ENCODE data around the gene SYNE4. TPM values are rescaled to one million over a fixed set of nuclear protein-coding genes. Genes with fewer than 3 reads are reported as not detected.

Gene SYNE4
- polyA plus RNA-seq, 1 of the 3 experiments (the other 2 are of a cell fraction): 0.48 TPM

DNA sequence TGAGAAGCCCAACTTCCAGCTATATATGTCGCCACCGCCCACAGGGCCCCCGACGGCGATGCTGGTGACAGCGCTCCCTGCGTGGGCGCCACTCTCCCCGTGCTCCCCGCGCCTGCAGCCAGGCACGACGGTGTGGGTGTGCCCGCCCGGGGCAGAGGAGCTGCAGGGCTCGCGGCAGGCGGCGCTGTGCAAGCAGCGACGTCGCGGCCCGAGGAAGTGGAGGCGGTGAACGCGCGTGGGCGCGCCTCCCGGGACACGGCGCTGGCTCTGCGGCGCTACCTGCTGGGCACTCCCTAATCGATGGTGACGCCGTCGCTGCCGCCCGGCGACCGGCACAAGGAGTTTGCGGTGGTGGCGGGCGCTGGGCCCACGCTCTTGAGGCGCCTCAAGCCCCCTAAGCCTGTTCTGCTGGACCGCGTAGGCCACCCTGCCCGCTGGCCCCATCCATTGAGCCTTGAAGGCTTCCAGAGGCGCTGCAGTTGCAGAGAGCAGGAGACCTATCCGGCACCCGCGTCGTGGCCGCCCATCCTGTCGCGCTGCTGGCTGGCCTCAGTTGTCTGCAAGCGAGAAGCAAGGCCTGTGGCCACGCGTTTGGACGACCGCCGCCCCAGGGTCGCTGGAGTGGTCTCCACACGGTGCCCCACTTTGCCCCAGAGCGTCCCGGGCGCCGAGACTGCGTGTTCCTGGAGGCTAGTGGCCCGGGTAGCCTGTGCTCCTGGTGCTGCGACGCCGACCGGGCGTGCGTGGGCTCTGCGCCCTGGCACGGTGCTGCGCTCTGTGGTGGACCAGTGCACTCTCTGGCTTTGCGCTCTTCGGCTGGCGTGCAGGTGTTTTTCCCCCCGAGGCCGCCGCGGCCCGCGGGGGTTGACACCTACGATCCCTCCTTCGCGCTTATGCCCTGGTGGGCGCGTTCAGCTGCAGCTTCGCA lies 49.3 kb downstream of the SYNE4 start:
- ChIA-PET POLR2A (no interaction called here), CTCF (interaction anchor here (0.6 to 1.8 kb wide), 6 partner anchors 10 to 34 kb away, joined by 3 to 8 read pairs (median 4); no protein-coding TSS in a partner anchor)
- no peaks in the 10 kb centered on the region for H3K79me2 ChIP-seq (ENCODE audit: insufficient read depth)
- no peaks in the 10 kb centered on the region for H4K20me1 ChIP-seq (ENCODE audit: insufficient read depth)
- no peak overlapping the region for H2AFZ ChIP-seq (ENCODE audit: low read depth)
- no peak overlapping the region for H3K27ac ChIP-seq (ENCODE audit: low read depth in 2 of 2, low read length in 1 of 2)
- no peak overlapping the region for H3K4me3 ChIP-seq (ENCODE audit: low read depth in 2 of 2, low read length in 1 of 2)
- no peaks in the 10 kb centered on the region for H3K36me3 ChIP-seq (replicated peaks in 1 of 2; ENCODE audit: control insufficient read depth in 1 of 2, insufficient read depth in 2 of 2, low read length in 1 of 2)
- TF ChIP-seq CHD2 (IDR thresholded peaks at IDR 0.05; ENCODE audit: low read length, partially characterized antibody) (no peak), EZH2phosphoT487 (IDR thresholded peaks at IDR 0.05; ENCODE audit: borderline replicate concordance, low read depth) (no peak), CTCF (IDR thresholded peaks at IDR 0.05) (peak; percentile 23), GABPA (IDR thresholded peaks at IDR 0.05; ENCODE audit: low read depth) (no peak), MXI1 (IDR thresholded peaks at IDR 0.05; ENCODE audit: low read depth, low read length) (no peak), ELF1 (IDR thresholded peaks at IDR 0.05) (no peak), POLR2AphosphoS5 (IDR thresholded peaks at IDR 0.05; ENCODE audit: low read depth, low read length) (no peak), RAD21 (IDR thresholded peaks at IDR 0.05; ENCODE audit: low read length) (0 out of 2 replicates have a peak, but pooled peaks have one; percentile 4), USF1 (IDR thresholded peaks at IDR 0.05; ENCODE audit: borderline replicate concordance, low read depth) (no peak), JUND (IDR thresholded peaks at IDR 0.05) (no peak), TEAD4 (IDR thresholded peaks at IDR 0.05; ENCODE audit: borderline replicate concordance, insufficient read depth) (no peak)
- TF ChIP-seq, protein P1, sequence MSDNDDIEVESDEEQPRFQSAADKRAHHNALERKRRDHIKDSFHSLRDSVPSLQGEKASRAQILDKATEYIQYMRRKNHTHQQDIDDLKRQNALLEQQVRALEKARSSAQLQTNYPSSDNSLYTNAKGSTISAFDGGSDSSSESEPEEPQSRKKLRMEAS (IDR thresholded peaks at IDR 0.05; ENCODE audit: low read depth): no peak
- TF ChIP-seq, protein P2, sequence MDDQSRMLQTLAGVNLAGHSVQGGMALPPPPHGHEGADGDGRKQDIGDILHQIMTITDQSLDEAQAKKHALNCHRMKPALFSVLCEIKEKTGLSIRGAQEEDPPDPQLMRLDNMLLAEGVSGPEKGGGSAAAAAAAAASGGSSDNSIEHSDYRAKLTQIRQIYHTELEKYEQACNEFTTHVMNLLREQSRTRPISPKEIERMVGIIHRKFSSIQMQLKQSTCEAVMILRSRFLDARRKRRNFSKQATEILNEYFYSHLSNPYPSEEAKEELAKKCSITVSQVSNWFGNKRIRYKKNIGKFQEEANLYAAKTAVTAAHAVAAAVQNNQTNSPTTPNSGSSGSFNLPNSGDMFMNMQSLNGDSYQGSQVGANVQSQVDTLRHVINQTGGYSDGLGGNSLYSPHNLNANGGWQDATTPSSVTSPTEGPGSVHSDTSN (IDR thresholded peaks at IDR 0.05): no peak
- peak; percentile 63 for DNase-seq
- H3K4me1 ChIP-seq (ENCODE audit: control insufficient read depth in 1 of 2, insufficient read depth in 2 of 2, low read depth in 1 of 2, low read length in 1 of 2): no peaks in the 10 kb centered on the region
- no peaks in the 10 kb centered on the region for H3F3A ChIP-seq (replicated peaks; ENCODE audit: insufficient read depth)
- peaks cover 36% of the 10 kb centered on the region for H3K27me3 ChIP-seq (ENCODE audit: insufficient read depth)
- WGBS (ENCODE audit: low lambda C conversion rate): no CpG with 5 or more reads among the region's 97 CpGs
- H3K4me2 ChIP-seq: peak overlapping the region; percentile 11; the same call in 1 of the 2 replicates
- H3K9ac ChIP-seq: no peak overlapping the region
- no peaks in the 10 kb centered on the region for H3K9me3 ChIP-seq
- H3K9me2 ChIP-seq: no peaks in the 10 kb centered on the region
